Uterus (tissue), 4 donors: ENCODE results near the gene PPP6R2. TPM values are rescaled to one million over a fixed set of nuclear protein-coding genes. Genes with fewer than 3 reads are reported as not detected.

Experiments
- DNase-seq, 2 donors: peaks; one replicate each; pipeline ENCODE4 v3.0.0-alpha.2; 2019 to 2020
- H3K27ac ChIP-seq, 2 donors: fragments of 200-600 bp; sonication (generic); 1 replicate in 1 of 2; 2 replicates in 1 of 2; pipeline ENCODE4 v1.5.1; 2016 to 2018
- H3K27me3 ChIP-seq, 2 donors: fragments of 200-600 bp; sonication (generic); one replicate each; pipeline ENCODE4 v1.5.1; 2018 to 2019; ENCODE audit warnings: control low read depth in 1 of 2
- H3K36me3 ChIP-seq, 2 donors: fragments of 200-600 bp; sonication (generic); one replicate each; pipeline ENCODE4 v1.5.1; 2019; ENCODE audit warnings: control low read depth in 1 of 2
- H3K4me1 ChIP-seq, 2 donors: fragments of 200-600 bp; sonication (generic); one replicate each; pipeline ENCODE4 v1.5.1; 2018 to 2019; ENCODE audit warnings: control low read depth in 1 of 2
- H3K4me3 ChIP-seq, 2 donors: fragments of 200-600 bp; sonication (generic); 1 replicate in 1 of 2; 2 replicates in 1 of 2; pipeline ENCODE4 v1.5.1; 2018 to 2019; ENCODE audit warnings: mild to moderate bottlenecking in 1 of 2
- H3K9me3 ChIP-seq, 2 donors: fragments of 200-600 bp; sonication (generic); one replicate each; pipeline ENCODE4 v1.5.1; 2019; ENCODE audit warnings: control low read depth in 1 of 2
- POLR2A ChIP-seq, 2 donors: fragments of 450-650 bp; IDR thresholded peaks; one replicate each; pipeline ENCODE4 v1.6.1; 2016; ENCODE audit warnings: antibody characterized with exemption in 2 of 2, mild to moderate bottlenecking in 1 of 2, moderate library complexity in 1 of 2
- intact Hi-C: fragments of 100-400 bp; cut with DNase I; formaldehyde crosslinking; loops from one replicate; pipeline ENCODE4 v1.15.1; 2023; ENCODE audit warnings: low total_unique reads
- total RNA-seq, 4 donors: library from RNA; depleted of rRNA in 3 of 4; stranded (reverse); fragments of >200 nt in 3 of 4; gene quantifications; one replicate each; pipeline versions ENCODE4 v1.1.0 to v1.2.4, GENCODE V29; 2014 to 2023
- TF ChIP-seq, protein P1 (sequence below), 4 experiments: fragments of 200-600 bp in 2 of 4; fragments of 450-650 bp in 2 of 4; sonication (generic) in 2 of 4; IDR thresholded peaks; one replicate each; pipeline ENCODE4 v1.5.1; 2016 to 2019; ENCODE audit warnings: antibody characterized with exemption in 4 of 4, mild to moderate bottlenecking in 2 of 4, moderate library complexity in 1 of 4
- donor health status: DM: yes; HTN: yes; CAD: no.

The PPP6R2 gene
- total RNA-seq, 4 donors from 2014 or later = 42.4 to 73.1 (median 47.2) TPM

DNA sequence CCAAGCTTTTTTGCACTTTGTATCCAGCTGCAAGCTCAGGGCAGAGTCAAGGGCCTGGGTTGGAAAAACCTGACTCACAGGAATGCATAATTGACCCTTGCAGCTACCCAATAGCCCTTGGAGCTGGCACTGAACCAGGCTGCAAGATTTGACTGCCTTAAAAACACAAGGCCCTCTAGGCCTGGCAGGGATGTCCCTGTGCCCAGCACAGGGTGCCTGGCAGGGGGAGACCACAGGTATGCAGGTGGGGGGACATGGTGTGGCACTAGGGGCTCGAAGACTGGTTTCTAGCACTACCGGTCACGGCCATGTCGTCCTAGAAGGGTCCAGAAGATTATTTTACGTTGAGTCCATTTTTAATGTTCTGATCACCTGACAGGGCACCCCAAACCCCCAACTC is 101.5 kb downstream of the PPP6R2 start:
- DNase-seq = no peak
- Histone ChIP-seq H3K9me3 (no peaks in the 10 kb centered on the region), H3K27me3 (no peaks in the 10 kb centered on the region), H3K4me3 (no peak overlapping the region), H3K4me1 (no peaks in the 10 kb centered on the region), H3K36me3 (no peaks in the 10 kb centered on the region), H3K27ac (no peak overlapping the region)
- no peak for TF ChIP-seq POLR2A (IDR thresholded peaks at IDR 0.05)
- TF ChIP-seq, protein P1, sequence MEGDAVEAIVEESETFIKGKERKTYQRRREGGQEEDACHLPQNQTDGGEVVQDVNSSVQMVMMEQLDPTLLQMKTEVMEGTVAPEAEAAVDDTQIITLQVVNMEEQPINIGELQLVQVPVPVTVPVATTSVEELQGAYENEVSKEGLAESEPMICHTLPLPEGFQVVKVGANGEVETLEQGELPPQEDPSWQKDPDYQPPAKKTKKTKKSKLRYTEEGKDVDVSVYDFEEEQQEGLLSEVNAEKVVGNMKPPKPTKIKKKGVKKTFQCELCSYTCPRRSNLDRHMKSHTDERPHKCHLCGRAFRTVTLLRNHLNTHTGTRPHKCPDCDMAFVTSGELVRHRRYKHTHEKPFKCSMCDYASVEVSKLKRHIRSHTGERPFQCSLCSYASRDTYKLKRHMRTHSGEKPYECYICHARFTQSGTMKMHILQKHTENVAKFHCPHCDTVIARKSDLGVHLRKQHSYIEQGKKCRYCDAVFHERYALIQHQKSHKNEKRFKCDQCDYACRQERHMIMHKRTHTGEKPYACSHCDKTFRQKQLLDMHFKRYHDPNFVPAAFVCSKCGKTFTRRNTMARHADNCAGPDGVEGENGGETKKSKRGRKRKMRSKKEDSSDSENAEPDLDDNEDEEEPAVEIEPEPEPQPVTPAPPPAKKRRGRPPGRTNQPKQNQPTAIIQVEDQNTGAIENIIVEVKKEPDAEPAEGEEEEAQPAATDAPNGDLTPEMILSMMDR (IDR thresholded peaks at IDR 0.05) = no peak
- intact Hi-C loops = no loop called here

DNA sequence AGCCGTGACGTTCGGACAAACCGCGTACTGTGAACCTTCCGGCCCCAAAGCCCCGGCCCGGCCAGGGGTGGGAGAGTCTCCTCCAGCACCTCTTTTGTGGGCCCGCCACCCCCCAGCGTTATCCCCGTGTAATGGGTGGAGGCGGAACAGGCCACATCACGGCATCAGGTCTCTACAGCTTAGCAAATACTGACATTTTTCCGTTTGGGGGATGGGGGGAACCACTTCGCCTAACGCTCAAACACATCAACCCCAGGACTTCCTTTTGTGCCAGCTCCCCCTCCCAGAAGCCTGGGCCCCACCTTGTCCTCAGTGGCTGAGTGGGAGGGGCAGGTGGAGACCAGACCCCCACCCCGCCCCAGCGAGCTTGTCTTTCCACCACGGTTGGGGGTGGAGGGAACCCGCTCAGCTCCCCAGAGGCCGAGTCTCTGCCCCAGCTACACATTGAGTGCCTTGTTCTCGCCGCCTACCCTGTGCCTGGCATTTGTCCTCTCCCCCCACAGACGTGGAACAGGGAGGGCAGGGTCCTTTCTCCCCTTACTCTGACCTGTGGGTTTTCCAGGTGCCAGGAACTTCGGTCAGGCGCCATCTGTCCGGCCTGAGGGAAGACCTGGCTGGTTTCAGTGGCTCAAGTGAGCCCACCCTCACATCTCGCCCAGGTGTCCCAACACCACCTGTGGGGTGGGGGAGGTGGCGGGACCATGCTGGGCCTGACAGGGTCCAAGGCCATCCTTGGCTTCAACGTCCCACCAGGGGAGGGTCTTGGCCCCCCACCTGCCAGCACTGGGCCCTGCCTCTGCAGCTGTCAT is 102.1 kb downstream of the PPP6R2 start:
- no peak overlapping the region for H3K27ac ChIP-seq
- TF ChIP-seq, protein P1 (IDR thresholded peaks at IDR 0.05) = no peak
- TF ChIP-seq POLR2A (IDR thresholded peaks at IDR 0.05) = no peak
- no peaks in the 10 kb centered on the region for H3K9me3 ChIP-seq
- no peaks in the 10 kb centered on the region for H3K36me3 ChIP-seq
- H3K27me3 ChIP-seq = no peaks in the 10 kb centered on the region
- intact Hi-C loops = no loop called here
- no peak overlapping the region for H3K4me3 ChIP-seq
- DNase-seq = no peak
- no peaks in the 10 kb centered on the region for H3K4me1 ChIP-seq

DNA sequence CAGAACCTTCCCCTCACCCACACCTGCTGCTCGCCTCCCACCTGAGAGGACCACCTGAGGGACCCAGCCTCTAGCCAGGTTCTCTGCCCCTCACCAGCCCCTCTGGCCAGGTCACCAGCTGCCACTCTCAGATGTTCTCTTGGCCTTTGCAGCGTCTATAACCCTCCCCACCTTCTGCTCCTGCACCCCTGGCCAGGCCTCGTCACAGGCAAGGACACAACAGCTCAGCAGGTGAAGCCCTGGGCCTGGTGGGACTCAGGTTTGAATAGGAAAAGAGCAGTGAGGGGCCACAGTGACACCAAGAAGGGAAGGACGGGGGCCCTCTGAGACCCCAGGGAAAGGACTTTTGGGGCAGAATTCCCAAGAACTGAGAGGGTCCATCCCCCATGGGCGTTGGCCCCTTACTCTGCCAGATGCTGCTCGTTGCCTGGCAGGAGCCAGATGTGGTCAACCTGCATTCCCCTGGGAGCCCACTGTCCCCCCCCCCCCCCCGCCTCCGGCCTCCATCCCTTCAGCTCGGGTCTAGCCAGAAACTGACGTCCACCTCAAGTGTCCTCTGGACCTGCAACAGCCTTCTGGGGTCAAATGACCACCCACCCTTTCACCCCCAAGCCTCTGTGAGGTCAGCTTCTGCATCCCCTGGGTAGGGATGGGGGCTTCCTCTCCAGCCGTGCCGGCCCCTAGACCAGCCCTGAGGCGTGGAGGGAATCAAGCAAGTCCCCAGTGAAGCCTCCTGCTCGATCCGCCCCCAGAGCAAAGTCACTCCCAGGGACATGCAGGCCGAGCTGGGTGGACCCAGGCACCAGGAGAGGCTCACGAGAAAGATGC is 103.0 kb downstream of the PPP6R2 start:
- DNase-seq = no peak
- Histone ChIP-seq H3K27ac (no peak overlapping the region), H3K9me3 (no peaks in the 10 kb centered on the region), H3K4me3 (no peak overlapping the region), H3K27me3 (no peaks in the 10 kb centered on the region), H3K36me3 (no peaks in the 10 kb centered on the region), H3K4me1 (no peaks in the 10 kb centered on the region)
- TF ChIP-seq POLR2A (IDR thresholded peaks at IDR 0.05) = no peak
- TF ChIP-seq, protein P1 (IDR thresholded peaks at IDR 0.05) = no peak
- intact Hi-C loops = no loop called here

GRCh38 chr22:50446708-50447575 is 103.8 kb downstream of the PPP6R2 start:
- no peak overlapping the region for H3K27ac ChIP-seq
- TF ChIP-seq POLR2A (IDR thresholded peaks at IDR 0.05) = no peak
- TF ChIP-seq, protein P1 (IDR thresholded peaks at IDR 0.05) = no peak
- intact Hi-C loops = no loop called here

More at GRCh38 chr22:50446708-50447575, 103.8 kb downstream of the PPP6R2 start:
- Histone ChIP-seq H3K4me1 (no peaks in the 10 kb centered on the region), H3K4me3 (no peak overlapping the region), H3K36me3 (no peaks in the 10 kb centered on the region), H3K27me3 (no peaks in the 10 kb centered on the region), H3K9me3 (no peaks in the 10 kb centered on the region)
- no peak for DNase-seq
